ENCODE results near the gene INTS14. TPM values are rescaled to one million over a fixed set of nuclear protein-coding genes. Genes with fewer than 3 reads are reported as not detected.

The INTS14 gene
- total RNA-seq, 4 donors from 2014 or later = 30.6 to 38.4 (median 36.0) TPM

DNA sequence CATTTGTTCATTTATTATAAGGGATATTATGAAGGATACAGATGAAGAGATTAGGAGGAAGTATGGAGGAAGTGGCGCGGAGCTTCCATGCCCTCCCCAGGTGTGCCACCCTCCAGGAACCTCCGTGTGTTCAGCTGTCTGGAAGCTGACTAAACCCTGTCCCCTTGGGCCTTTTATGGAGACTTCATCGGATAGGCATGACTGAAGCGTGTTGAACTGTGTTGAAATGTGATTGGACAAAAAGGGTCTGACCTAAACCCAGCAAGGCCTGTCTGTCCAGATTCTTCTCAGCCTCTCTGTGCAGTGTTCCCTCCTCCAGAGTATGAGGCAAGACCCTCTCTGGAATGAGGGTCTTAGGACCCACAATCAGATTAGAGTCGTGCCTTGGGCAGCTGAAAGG is 49.0 kb downstream of the INTS14 start:
- WGBS, 2 donors = 90 to 96% methylated on average over 5 to 6 of the region's 6 CpGs
- no peaks in the 10 kb centered on the region for H3K27me3 ChIP-seq
- no peaks in the 10 kb centered on the region for H3K9me3 ChIP-seq
- no peak for TF ChIP-seq POLR2A (IDR thresholded peaks at IDR 0.05)
- TF ChIP-seq, protein P1, sequence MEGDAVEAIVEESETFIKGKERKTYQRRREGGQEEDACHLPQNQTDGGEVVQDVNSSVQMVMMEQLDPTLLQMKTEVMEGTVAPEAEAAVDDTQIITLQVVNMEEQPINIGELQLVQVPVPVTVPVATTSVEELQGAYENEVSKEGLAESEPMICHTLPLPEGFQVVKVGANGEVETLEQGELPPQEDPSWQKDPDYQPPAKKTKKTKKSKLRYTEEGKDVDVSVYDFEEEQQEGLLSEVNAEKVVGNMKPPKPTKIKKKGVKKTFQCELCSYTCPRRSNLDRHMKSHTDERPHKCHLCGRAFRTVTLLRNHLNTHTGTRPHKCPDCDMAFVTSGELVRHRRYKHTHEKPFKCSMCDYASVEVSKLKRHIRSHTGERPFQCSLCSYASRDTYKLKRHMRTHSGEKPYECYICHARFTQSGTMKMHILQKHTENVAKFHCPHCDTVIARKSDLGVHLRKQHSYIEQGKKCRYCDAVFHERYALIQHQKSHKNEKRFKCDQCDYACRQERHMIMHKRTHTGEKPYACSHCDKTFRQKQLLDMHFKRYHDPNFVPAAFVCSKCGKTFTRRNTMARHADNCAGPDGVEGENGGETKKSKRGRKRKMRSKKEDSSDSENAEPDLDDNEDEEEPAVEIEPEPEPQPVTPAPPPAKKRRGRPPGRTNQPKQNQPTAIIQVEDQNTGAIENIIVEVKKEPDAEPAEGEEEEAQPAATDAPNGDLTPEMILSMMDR (IDR thresholded peaks at IDR 0.05) = no peak
- TF ChIP-seq EP300 (IDR thresholded peaks at IDR 0.05) = no peak
- H3K36me3 ChIP-seq = peaks cover 0 to 86% (median 0%) of the 10 kb centered on the region in 3 donors
- no peak overlapping the region for H3K4me3 ChIP-seq
- no peak overlapping the region for H3K27ac ChIP-seq
- no peaks in the 10 kb centered on the region for H3K4me1 ChIP-seq
- no peak for DNase-seq (ENCODE audit: low spot score in 2 of 2)

DNA sequence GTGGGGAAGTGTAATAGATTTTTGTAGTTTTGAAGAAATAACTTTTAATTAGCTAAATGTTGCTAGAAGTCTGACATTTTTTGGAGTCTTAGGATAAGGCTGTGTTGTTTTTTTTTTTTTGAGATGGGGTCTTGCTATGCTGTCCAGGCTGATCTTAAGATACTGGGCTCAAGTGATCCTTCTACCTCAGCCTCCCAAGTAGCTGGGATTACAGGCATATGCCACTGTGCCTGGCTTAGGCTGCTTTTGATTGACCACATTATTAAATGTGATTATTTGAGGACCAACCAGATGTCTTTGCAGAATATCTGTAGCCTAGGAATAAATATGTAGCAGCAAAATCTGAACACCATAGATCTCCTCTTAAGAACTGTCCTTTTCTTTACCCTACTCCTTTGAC is 51.0 kb downstream of the INTS14 start:
- Histone ChIP-seq H3K4me1 (no peaks in the 10 kb centered on the region), H3K27me3 (no peaks in the 10 kb centered on the region), H3K9me3 (no peaks in the 10 kb centered on the region), H3K27ac (no peak overlapping the region), H3K36me3 (peaks cover 0 to 86% (median 0%) of the 10 kb centered on the region in 3 donors), H3K4me3 (no peak overlapping the region)
- DNase-seq (ENCODE audit: low spot score in 2 of 2) = no peak
- no peak for TF ChIP-seq EP300 (IDR thresholded peaks at IDR 0.05)
- TF ChIP-seq, protein P1 (IDR thresholded peaks at IDR 0.05) = no peak
- no peak for TF ChIP-seq POLR2A (IDR thresholded peaks at IDR 0.05)

DNA sequence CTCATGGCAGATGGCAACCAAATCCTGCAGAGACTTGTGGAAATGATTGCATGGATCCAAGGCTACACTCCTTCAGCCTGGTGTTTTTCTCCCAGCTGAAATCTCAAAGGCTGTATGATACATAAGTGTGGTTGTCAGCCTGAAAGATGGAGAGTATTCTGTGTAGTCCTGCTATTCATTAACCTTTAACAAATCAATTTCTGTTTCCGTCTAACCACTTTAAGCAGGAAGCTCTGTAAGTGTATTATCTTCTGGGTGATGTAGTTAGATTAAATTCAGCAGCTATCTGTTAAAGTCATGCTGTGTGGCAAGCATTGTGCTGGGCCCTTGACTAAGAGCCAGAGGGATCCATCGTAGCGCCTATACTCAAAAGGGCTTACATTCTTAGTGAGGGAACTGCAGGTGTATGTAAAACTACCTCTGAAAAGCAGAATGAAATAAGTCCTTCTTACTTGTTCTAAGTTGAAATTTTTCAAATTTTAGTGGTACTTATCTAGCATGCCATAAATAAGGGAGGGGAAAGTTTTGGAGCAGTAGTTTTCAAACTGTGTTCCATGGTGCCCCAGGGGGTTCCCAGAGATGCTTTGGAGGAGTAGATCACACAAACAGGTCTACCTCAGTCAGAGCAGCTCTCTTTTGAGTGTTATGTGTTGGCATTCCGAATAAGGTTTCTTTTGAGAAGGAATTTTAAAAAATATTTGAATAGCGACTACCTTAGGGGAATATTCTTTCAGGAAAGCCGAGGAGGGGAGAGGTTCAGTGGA is 51.8 kb downstream of the INTS14 start:
- no peaks in the 10 kb centered on the region for H3K9me3 ChIP-seq
- 91 to 92% methylated on average over 6 of the region's 6 CpGs for WGBS, 2 donors
- no peak overlapping the region for H3K27ac ChIP-seq
- H3K4me1 ChIP-seq = no peaks in the 10 kb centered on the region
- H3K27me3 ChIP-seq = no peaks in the 10 kb centered on the region
- TF ChIP-seq, protein P1 (IDR thresholded peaks at IDR 0.05) = no peak
- TF ChIP-seq EP300 (IDR thresholded peaks at IDR 0.05) (no peak), POLR2A (IDR thresholded peaks at IDR 0.05) (no peak)
- H3K36me3 ChIP-seq = peaks cover 0 to 86% (median 0%) of the 10 kb centered on the region in 3 donors
- no peak for DNase-seq (ENCODE audit: low spot score in 2 of 2)
- H3K4me3 ChIP-seq = no peak overlapping the region

DNA sequence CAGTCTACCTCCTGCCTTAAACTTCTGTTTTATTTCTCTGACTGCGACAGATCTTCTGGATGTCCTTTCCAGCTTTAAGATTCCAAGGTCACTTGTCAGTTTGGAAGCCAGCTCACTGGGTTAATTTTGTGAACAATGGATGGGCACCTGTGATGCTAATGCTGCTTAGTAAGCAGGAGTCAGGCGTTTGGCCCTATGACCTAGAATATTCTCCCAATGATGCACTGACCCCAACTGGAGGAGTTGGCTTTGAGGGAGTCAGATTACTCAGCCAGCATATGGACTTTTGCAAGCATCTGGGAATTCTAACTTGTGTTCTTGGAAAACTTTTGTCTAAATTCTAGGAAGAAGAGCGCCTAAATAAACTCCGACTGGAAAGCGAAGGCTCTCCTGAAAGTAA is 52.6 kb downstream of the INTS14 start:
- H3K4me1 ChIP-seq = no peaks in the 10 kb centered on the region
- no peak overlapping the region for H3K27ac ChIP-seq
- H3K9me3 ChIP-seq = no peaks in the 10 kb centered on the region
- peaks cover 0 to 82% (median 0%) of the 10 kb centered on the region in 3 donors for H3K36me3 ChIP-seq
- 67 to 75% methylated on average over 5 of the region's 5 CpGs for WGBS, 2 donors
- no peaks in the 10 kb centered on the region for H3K27me3 ChIP-seq
- H3K4me3 ChIP-seq = no peak overlapping the region
- TF ChIP-seq EP300 (IDR thresholded peaks at IDR 0.05) (no peak), POLR2A (IDR thresholded peaks at IDR 0.05) (no peak)
- TF ChIP-seq, protein P1 (IDR thresholded peaks at IDR 0.05) = no peak
- DNase-seq (ENCODE audit: low spot score in 2 of 2) = no peak

DNA sequence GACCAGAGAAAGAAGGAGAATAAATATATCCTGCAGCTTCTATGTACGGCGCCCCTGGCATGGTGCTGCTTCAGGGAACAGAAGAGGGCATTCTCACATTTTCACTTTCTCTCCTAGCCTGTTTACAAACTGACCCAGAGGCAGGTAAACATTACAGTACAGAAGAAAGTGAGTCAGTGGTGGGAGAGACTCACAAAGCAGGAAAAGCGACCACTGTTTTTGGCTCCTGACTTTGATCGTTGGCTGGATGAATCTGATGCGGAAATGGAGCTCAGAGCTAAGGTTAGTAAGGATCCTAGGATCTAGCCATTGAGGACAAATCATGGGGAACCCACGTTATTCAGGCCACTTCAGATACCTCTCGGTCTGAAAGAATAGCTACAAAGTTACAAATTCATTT is 54.3 kb downstream of the INTS14 start:
- WGBS, 2 donors = 92 to 94% methylated on average over 7 of the region's 7 CpGs
- Histone ChIP-seq H3K27me3 (no peaks in the 10 kb centered on the region), H3K27ac (no peak overlapping the region), H3K36me3 (peaks cover 0 to 66% (median 0%) of the 10 kb centered on the region in 3 donors), H3K4me3 (no peak overlapping the region), H3K9me3 (no peaks in the 10 kb centered on the region), H3K4me1 (no peaks in the 10 kb centered on the region)
- DNase-seq (ENCODE audit: low spot score in 2 of 2) = no peak
- no peak for TF ChIP-seq POLR2A (IDR thresholded peaks at IDR 0.05)
- no peak for TF ChIP-seq EP300 (IDR thresholded peaks at IDR 0.05)
- TF ChIP-seq, protein P1 (IDR thresholded peaks at IDR 0.05) = no peak
